Neural cell (in vitro differentiated cells): ENCODE measurements around the gene ZNF23.

ENCODE experiments used
- CTCF ChIP-seq: fragments of 450-650 bp; IDR thresholded peaks from 2 replicates; pipeline ENCODE4 v1.5.1; 2014; ENCODE audit warnings: antibody characterized with exemption, mild to moderate bottlenecking, moderate library complexity; ENCODE audit not compliant: poor library complexity, severe bottlenecking
- EZH2 ChIP-seq: fragments of 200-600, 300-800 bp; shearing (Covaris generic), sonication (generic); IDR thresholded peaks from 2 replicates; pipeline ENCODE4 v1.6.1; 2014; ENCODE audit warnings: antibody characterized with exemption, low read length, borderline replicate concordance, mild to moderate bottlenecking; ENCODE audit not compliant: insufficient read depth, poor library complexity, severe bottlenecking
- MXI1 ChIP-seq: fragments of 450-650 bp; conservative IDR thresholded peaks from 2 replicates; pipeline ENCODE4 v1.6.1; 2014; ENCODE audit warnings: antibody characterized with exemption, mild to moderate bottlenecking; ENCODE audit not compliant: poor library complexity, severe bottlenecking
- POLR2AphosphoS5 ChIP-seq: IDR thresholded peaks from 2 replicates; pipeline ENCODE4 v1.6.1; 2012
- REST ChIP-seq: IDR thresholded peaks from 2 replicates; pipeline ENCODE4 v1.6.1; 2012; ENCODE audit warnings: borderline replicate concordance

- no peak for TF ChIP-seq CTCF
- no peak for TF ChIP-seq EZH2
- no peak for TF ChIP-seq REST
- no peak for TF ChIP-seq MXI1
- no peak for TF ChIP-seq POLR2AphosphoS5
Observed at GRCh38 chr16:71439523-71439922, 22.5 kb downstream of the ZNF23 start.
